Measurements from ENCODE around the gene TFR2.

Gene TFR2

GRCh38 chr7:100570954-100571828 lies 70.2 kb downstream of the TFR2 start:
- no peak for DNase-seq
